K562 (cell line): ENCODE measurements around the gene PLEKHA5. TPM values are rescaled to one million over a fixed set of nuclear protein-coding genes. Genes with fewer than 3 reads are reported as not detected.

Source experiments
- ATAC-seq: fragments of 200-7000 bp; cut with Tn5 transposase; 3 replicates; pipeline ENCODE4 v1.9.1; 2020; ENCODE audit warnings: moderate library complexity
- BruUV-seq: library from RNA; stranded (reverse); fragments of 400-500 nt; replicated peaks from 2 replicates; lab custom pipeline; 2021; lab: Mats Ljungman, UMichigan
- CTCF ChIA-PET: fragments of 300-600 bp; formaldehyde crosslinking; extraction: SDS; loops from one replicate; lab custom pipeline; 2021; ENCODE audit warnings: low intra/inter-chr PET ratio; lab: Yijun Ruan, JAX
- POLR2A ChIA-PET: fragments of 300-600, 350-650 bp; sonication (Branson Sonifier 250); formaldehyde crosslinking; extraction: SDS; loops from one replicate; lab custom pipeline; 2021; ENCODE audit warnings: antibody characterized with exemption, inconsistent platforms; lab: Yijun Ruan, JAX
- DNase-seq, 4 experiments: peaks; one replicate each; pipeline versions ENCODE4 v3.0.0 to v3.0.0-alpha.2; 2011 to 2018; ENCODE audit warnings: low spot score in 3 of 4, mixed read lengths in 3 of 4; ENCODE audit errors: extremely low read depth in 1 of 4
- FAIRE-seq: peaks from 2 replicates; lab custom pipeline; 2011; peaks lifted over from hg19 to GRCh38; lab: Jason Lieb, UNC
- H2AFZ ChIP-seq: 2 replicates; pipeline ENCODE4 v1.6.0; 2011; ENCODE audit warnings: low read depth, low read length, control low read depth, inconsistent platforms
- H3K27ac ChIP-seq: fragments of 200-600 bp; 3 replicates; pipeline ENCODE4 v1.8.0; 2011; ENCODE audit warnings: low read depth, mild to moderate bottlenecking, control low read depth, inconsistent platforms, low read length, moderate library complexity, mixed read lengths; ENCODE audit errors: extremely low read depth
- H3K27me3 ChIP-seq, 2 experiments: fragments of 300-600 bp in 1 of 2; 2 replicates in 1 of 2; 3 replicates in 1 of 2; pipeline versions ENCODE4 v1.6.0 to v1.8.0; 2011; ENCODE audit warnings: inconsistent platforms in 2 of 2, low read length in 2 of 2, mild to moderate bottlenecking in 1 of 2, mixed read lengths in 1 of 2, moderate library complexity in 1 of 2; ENCODE audit not compliant: control insufficient read depth in 2 of 2, insufficient read depth in 2 of 2
- H3K36me3 ChIP-seq: fragments of 300-600 bp; 3 replicates; pipeline ENCODE4 v1.8.0; 2011; ENCODE audit warnings: mild to moderate bottlenecking, low read length, inconsistent platforms; ENCODE audit not compliant: control insufficient read depth, insufficient read depth
- H3K4me1 ChIP-seq, 2 experiments: fragments of 200-600 bp in 1 of 2; replicated peaks in 1 of 2; 2 replicates in 1 of 2; 3 replicates in 1 of 2; pipeline versions ENCODE4 v1.5.1 to v1.8.0; 2011; ENCODE audit warnings: inconsistent platforms in 2 of 2, low read length in 2 of 2, mild to moderate bottlenecking in 1 of 2, mixed read lengths in 1 of 2, moderate library complexity in 1 of 2; ENCODE audit not compliant: control insufficient read depth in 2 of 2, insufficient read depth in 2 of 2
- H3K4me2 ChIP-seq: 2 replicates; pipeline ENCODE4 v1.6.1; 2011; ENCODE audit warnings: low read length, control low read depth, inconsistent platforms, mixed read lengths; ENCODE audit not compliant: insufficient read depth
- H3K4me3 ChIP-seq: fragments of 200-600 bp; sonication (generic), shearing (Covaris generic); 2 replicates; pipeline ENCODE4 v1.5.1; 2016; ENCODE audit warnings: control low read depth, inconsistent platforms
- H3K79me2 ChIP-seq: fragments of 200-600 bp; 3 replicates; pipeline ENCODE4 v1.8.0; 2011; ENCODE audit warnings: low read length, inconsistent platforms; ENCODE audit not compliant: control insufficient read depth, insufficient read depth
- H3K9ac ChIP-seq, 2 experiments: 2 replicates each; pipeline versions ENCODE4 v1.6.0 to v1.6.1; 2011; ENCODE audit warnings: low read depth in 2 of 2, low read length in 2 of 2, control low read depth in 1 of 2, inconsistent platforms in 1 of 2, mild to moderate bottlenecking in 1 of 2, mixed read lengths in 1 of 2; ENCODE audit not compliant: insufficient read depth in 1 of 2
- H3K9me1 ChIP-seq: one replicate; pipeline ENCODE4 v1.6.0; 2011; ENCODE audit warnings: inconsistent platforms, mild to moderate bottlenecking, low read length, moderate library complexity; ENCODE audit not compliant: control insufficient read depth, insufficient read depth
- H3K9me3 ChIP-seq: replicated peaks from 2 replicates; pipeline ENCODE4 v1.5.1; 2011; ENCODE audit warnings: low read depth, low read length, inconsistent platforms; ENCODE audit not compliant: control insufficient read depth, insufficient read depth
- H4K20me1 ChIP-seq: replicated peaks from 2 replicates; pipeline ENCODE4 v1.6.1; 2011; ENCODE audit warnings: low read length, inconsistent platforms, mixed read lengths; ENCODE audit not compliant: control insufficient read depth, insufficient read depth
- ATF7 ChIP-seq: fragments of 450-650 bp; IDR thresholded peaks from 2 replicates; pipeline ENCODE4 v1.7.1; 2014; ENCODE audit warnings: mild to moderate bottlenecking, moderate library complexity
- BACH1 ChIP-seq: fragments of 200-800 bp; sonication (Bioruptor generic); IDR thresholded peaks from 2 replicates; pipeline ENCODE4 v1.6.1; 2016; ENCODE audit warnings: missing genetic modification characterization, missing compliant biosample characterization
- C11orf30 ChIP-seq: fragments of 450-650 bp; IDR thresholded peaks from 2 replicates; pipeline ENCODE4 v1.6.1; 2016; ENCODE audit warnings: low read depth, mild to moderate bottlenecking
- MED1 ChIP-seq: sonication (generic); formaldehyde crosslinking; IDR thresholded peaks from 2 replicates; pipeline ENCODE4 v1.8.1; 2023; ENCODE audit warnings: missing genetic modification reagents, borderline replicate concordance
- NBN ChIP-seq: fragments of 450-650 bp; IDR thresholded peaks from 2 replicates; pipeline ENCODE4 v1.6.1; 2016; ENCODE audit warnings: low read depth, mild to moderate bottlenecking
- PHB ChIP-seq: fragments of 250-450 bp; sonication (Bioruptor Pico); IDR thresholded peaks from 2 replicates; pipeline ENCODE4 v1.5.0; 2021
- PHF20 ChIP-seq: fragments of 450-650 bp; IDR thresholded peaks from 2 replicates; pipeline ENCODE4 v1.6.1; 2018; ENCODE audit not compliant: partially characterized antibody
- SP1 ChIP-seq: sonication (generic); formaldehyde crosslinking; IDR thresholded peaks from 2 replicates; pipeline ENCODE4 v1.8.1; 2022; ENCODE audit warnings: mild to moderate bottlenecking, missing genetic modification reagents
- WGBS: fragments of 100-300 bp; shearing (Covaris generic); methylation state at CpG from one replicate; pipeline ENCODE4 v1.1.6; 2016; ENCODE audit warnings: low coverage, mixed read lengths; ENCODE audit not compliant: insufficient coverage; ENCODE audit errors: missing lambda C conversion rate; 5-methylcytosine and 5-hydroxymethylcytosine counted together
- in situ Hi-C: fragments of 300-500 bp; cut with MboI; formaldehyde crosslinking; loops from 4 replicates; pipeline ENCODE4 v1.15.0; 2018; ENCODE audit warnings: inconsistent platforms, mixed read lengths
- intact Hi-C: fragments of 100-400 bp; cut with micrococcal nuclease; formaldehyde crosslinking; loops from 2 replicates; pipeline ENCODE4 v1.14.2; 2022
- polyA plus RNA-seq, 8 experiments: library from polyadenylated mRNA; depleted of rRNA in 4 of 8; stranded (reverse) in 5 of 8; unstranded in 3 of 8; fragments of >200 nt; fragmentation: Nextera tagmentation in 2 of 8; fragmentation: Illumina TruSeq in 1 of 8; extraction: Ambion mirVana in 2 of 8; extraction: Trizol in 1 of 8; gene quantifications; 2 replicates each; pipeline versions ENCODE4 v1.2.1 to v1.2.3, GENCODE V29; 2011 to 2014; ENCODE audit warnings: inconsistent platforms in 1 of 8, missing spikeins in 1 of 8
- total RNA-seq, 7 experiments: library from RNA; depleted of rRNA in 6 of 7; stranded (reverse); fragments of >200 nt in 6 of 7; fragmentation: Illumina TruSeq in 2 of 7; extraction: Trizol in 2 of 7; gene quantifications; 2 replicates each; pipeline versions ENCODE4 v1.2.1 to v1.2.3, GENCODE V29; 2011 to 2021; ENCODE audit warnings: low replicate concordance in 1 of 7

The PLEKHA5 gene
- total and polyA plus RNA-seq, 9 of the 15 experiments (the other 6 are each of a cell fraction or from before 2014, with no cell fraction given), result 7.2 to 26.2 (median 17.4) TPM

- Histone ChIP-seq H3K27ac (no peak overlapping the region), H3K36me3 (no peaks in the 10 kb centered on the region), H2AFZ (no peak overlapping the region), H3K4me3 (no peak overlapping the region), H3K9me3 (no peaks in the 10 kb centered on the region), H3K4me1 (no peaks in the 10 kb centered on the region), H3K79me2 (peaks cover 4% of the 10 kb centered on the region; the same call in 2 of the 3 replicates), H3K27me3 (no peaks in the 10 kb centered on the region), H3K9me1 (peaks cover 2% of the 10 kb centered on the region), H4K20me1 (no peaks in the 10 kb centered on the region), H3K4me2 (no peak overlapping the region), H3K9ac (no peak overlapping the region)
- no TSS peak for BruUV-seq
- ATAC-seq (no peak), FAIRE-seq (no peak), DNase-seq (no peak)
- ChIA-PET POLR2A (no interaction called here), CTCF (no interaction called here)
- TF ChIP-seq ATF7 (no peak), C11orf30 (no peak), SP1 (CRISPR knock-in tag) (no peak), PHF20 (no peak), MED1 (CRISPR knock-in tag) (no peak), PHB (CRISPR knock-in tag) (no peak), BACH1 (tag) (no peak), NBN (no peak)
- intact Hi-C loops, result no loop called here
- 40% methylated on average over 2 of the region's 2 CpGs for WGBS
- in situ Hi-C loops, result no loop called here
Observed at GRCh38 chr12:19220852-19221466, 91.4 kb downstream of the PLEKHA5 start.
